Spinal cord (tissue), 10 donors: ENCODE data around the gene TMEM98. TPM values are rescaled to one million over a fixed set of nuclear protein-coding genes. Genes with fewer than 3 reads are reported as not detected.
A peak's percentile ranks its signal among the peaks of the same experiment; 100 is the strongest.
"Not testable (repeated sequence)": the region's sequence is repeated elsewhere in the genome, so short reads cannot be mapped to it uniquely, and the experiment has no call there.

Experiments used
- DNase-seq, 6 donors: peaks; one replicate each; pipeline versions ENCODE4 v3.0.0 to v3.0.0-alpha.2; 2013 to 2015; ENCODE audit warnings: low spot score in 6 of 6, low read depth in 4 of 6
- H3K27ac ChIP-seq: one replicate; pipeline ENCODE4 v1.5.1; 2013; ENCODE audit warnings: low read depth, low read length, control low read depth
- H3K27me3 ChIP-seq: one replicate; pipeline ENCODE4 v1.6.1; 2013; ENCODE audit warnings: low read length; ENCODE audit not compliant: control insufficient read depth, insufficient read depth
- H3K36me3 ChIP-seq: one replicate; pipeline ENCODE4 v1.6.1; 2013; ENCODE audit warnings: low read length; ENCODE audit not compliant: control insufficient read depth, insufficient read depth
- H3K4me1 ChIP-seq: one replicate; pipeline ENCODE4 v1.6.1; 2013; ENCODE audit warnings: low read length; ENCODE audit not compliant: control insufficient read depth, insufficient read depth
- H3K4me3 ChIP-seq: one replicate; pipeline ENCODE4 v1.5.1; 2013; ENCODE audit warnings: low read depth, low read length, control low read depth
- H3K9me3 ChIP-seq: one replicate; pipeline ENCODE4 v1.6.1; 2013; ENCODE audit warnings: low read length; ENCODE audit not compliant: control insufficient read depth, insufficient read depth
- WGBS: methylation state at CpG from one replicate; pipeline ENCODE4 v1.1.5; 2013; ENCODE audit warnings: missing lambda C conversion rate; ENCODE audit not compliant: insufficient coverage; 5-methylcytosine and 5-hydroxymethylcytosine counted together
- polyA plus RNA-seq, 2 donors: library from polyadenylated mRNA; unstranded; fragments of 120-200 nt; gene quantifications; one replicate each; pipeline ENCODE4 v1.2.1, GENCODE V29; 2013; ENCODE audit not compliant: insufficient read length in 2 of 2
- total RNA-seq, 2 donors: library from RNA; depleted of rRNA in 1 of 2; stranded (reverse); fragments of 120-200 nt in 1 of 2; fragments of >200 nt in 1 of 2; gene quantifications; one replicate each; pipeline versions ENCODE4 v1.2.3 to v1.2.4, GENCODE V29; 2013 to 2014
- donor health status: healthy.

TMEM98 gene
- total and polyA plus RNA-seq, 4 donors: 62.7 to 102 (median 79.4) TPM

DNA sequence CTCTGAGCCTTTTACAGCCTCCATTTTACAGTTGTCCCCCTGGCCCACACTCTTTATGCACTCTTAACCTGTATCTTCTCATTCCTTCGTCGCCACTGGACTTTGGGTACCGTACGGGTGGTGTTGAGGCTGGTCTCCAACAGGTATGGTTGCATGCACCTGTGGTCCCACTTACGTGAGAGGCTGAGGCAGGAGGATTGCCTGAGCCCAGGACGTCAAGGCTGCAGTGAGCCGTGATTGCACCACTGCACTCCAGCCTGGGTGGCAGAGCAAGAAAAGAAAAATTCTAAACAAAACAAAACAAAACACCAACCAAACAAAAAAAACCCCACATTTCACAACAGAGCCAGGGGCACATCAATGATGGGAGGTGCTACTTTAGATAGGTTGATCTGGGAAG is 14.4 kb upstream of the TMEM98 start:
- Histone ChIP-seq H3K27ac (no peak overlapping the region), H3K4me3 (no peak overlapping the region), H3K27me3 (no peaks in the 10 kb centered on the region), H3K36me3 (no peaks in the 10 kb centered on the region), H3K9me3 (no peaks in the 10 kb centered on the region), H3K4me1 (peaks cover 2% of the 10 kb centered on the region)
- 100% methylated on average over 1 of the region's 7 CpGs for WGBS
- DNase-seq: no peak

- peaks cover 2% of the 10 kb centered on the region for H3K4me1 ChIP-seq
- no peaks in the 10 kb centered on the region for H3K36me3 ChIP-seq
- no peaks in the 10 kb centered on the region for H3K9me3 ChIP-seq
- no peak overlapping the region for H3K27ac ChIP-seq
- 94% methylated on average over 3 of the region's 3 CpGs for WGBS
- H3K4me3 ChIP-seq: no peak overlapping the region
- no peaks in the 10 kb centered on the region for H3K27me3 ChIP-seq
- DNase-seq: no peak
These were observed 13.8 kb upstream of the TMEM98 start for GRCh38 chr17:32914181-32914580.

- H3K9me3 ChIP-seq: no peaks in the 10 kb centered on the region
- H3K36me3 ChIP-seq: no peaks in the 10 kb centered on the region
These were observed 12.7 kb upstream of the TMEM98 start for GRCh38 chr17:32915245-32915644.

DNA sequence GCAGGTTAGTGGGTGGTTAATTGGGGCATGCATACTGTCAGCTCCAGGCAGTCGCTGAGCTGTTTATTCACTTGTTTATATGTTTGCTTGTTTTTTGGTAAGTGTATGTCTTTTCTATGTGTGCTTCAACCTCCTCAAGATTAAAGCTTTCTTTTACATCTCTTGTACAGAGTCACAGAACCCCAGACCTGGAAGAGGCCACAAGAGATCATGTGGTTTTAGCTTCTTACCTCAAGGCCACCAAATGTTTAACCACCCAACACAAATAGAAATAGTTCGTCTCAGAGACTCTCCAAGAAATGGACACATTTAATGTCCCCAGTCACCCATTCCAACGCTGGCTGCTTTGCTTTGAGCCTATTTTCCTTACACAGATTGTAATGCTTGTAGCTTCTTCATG is 11.8 kb upstream of the TMEM98 start:
- H3K4me3 ChIP-seq: no peak overlapping the region
- whole genome bisulfite sequencing: 55% methylated on average over 2 of the region's 3 CpGs
- H3K27me3 ChIP-seq: no peaks in the 10 kb centered on the region
- no peaks in the 10 kb centered on the region for H3K36me3 ChIP-seq
- H3K4me1 ChIP-seq: peaks cover 2% of the 10 kb centered on the region
- peak in 1 of 6 donors; percentile 36 for DNase-seq
- H3K27ac ChIP-seq: no peak overlapping the region
- H3K9me3 ChIP-seq: no peaks in the 10 kb centered on the region

More at GRCh38 chr17:32915245-32915644, 12.7 kb upstream of the TMEM98 start:
- H3K27ac ChIP-seq: no peak overlapping the region
- no peak overlapping the region for H3K4me3 ChIP-seq
- no peaks in the 10 kb centered on the region for H3K27me3 ChIP-seq
- no peak for DNase-seq
- WGBS: 43% methylated on average over 1 of the region's 2 CpGs
- peaks cover 2% of the 10 kb centered on the region for H3K4me1 ChIP-seq

GRCh38 chr17:32917081-32917480 is 10.9 kb upstream of the TMEM98 start:
- Histone ChIP-seq H3K27me3 (no peaks in the 10 kb centered on the region), H3K4me1 (peaks cover 2% of the 10 kb centered on the region), H3K27ac (no peak overlapping the region), H3K9me3 (no peaks in the 10 kb centered on the region), H3K4me3 (no peak overlapping the region), H3K36me3 (no peaks in the 10 kb centered on the region)
- no peak for DNase-seq

- Histone ChIP-seq H3K4me1 (no peaks in the 10 kb centered on the region), H3K36me3 (no peaks in the 10 kb centered on the region), H3K9me3 (no peaks in the 10 kb centered on the region), H3K27me3 (no peaks in the 10 kb centered on the region), H3K27ac (no peak overlapping the region), H3K4me3 (no peak overlapping the region)
- WGBS: 57% methylated on average over 3 of the region's 5 CpGs
- no peak for DNase-seq
These were observed 10.1 kb upstream of the TMEM98 start for GRCh38 chr17:32917842-32918241.

GRCh38 chr17:32919876-32920275 is 8.1 kb upstream of the TMEM98 start:
- DNase-seq: not testable (repeated sequence)
- WGBS: 93% methylated on average over 3 of the region's 4 CpGs

DNA sequence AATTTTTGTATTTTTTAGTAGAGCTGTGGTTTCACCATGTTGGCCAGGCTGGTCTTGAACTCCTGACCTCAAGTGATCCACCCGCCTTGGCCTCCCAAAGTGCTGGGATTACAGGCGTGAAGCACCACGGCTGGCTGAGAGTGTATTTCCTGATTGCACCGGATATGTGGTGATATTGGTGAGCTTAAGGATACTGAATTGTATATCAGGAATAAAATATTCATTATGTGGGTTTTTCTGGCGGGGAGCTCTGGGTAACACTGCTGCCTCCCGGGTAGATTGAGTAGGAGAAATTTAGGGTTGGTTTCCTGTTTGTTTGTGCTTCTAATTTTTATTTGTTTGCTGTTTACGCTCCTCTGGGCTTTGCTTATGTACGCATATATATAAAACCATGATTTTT is 7.7 kb upstream of the TMEM98 start:
- no peak overlapping the region for H3K27ac ChIP-seq
- 86% methylated on average over 5 of the region's 8 CpGs for WGBS
- no peaks in the 10 kb centered on the region for H3K36me3 ChIP-seq
- H3K27me3 ChIP-seq: no peaks in the 10 kb centered on the region
- no peak overlapping the region for H3K4me3 ChIP-seq
- no peaks in the 10 kb centered on the region for H3K9me3 ChIP-seq
- no peaks in the 10 kb centered on the region for H3K4me1 ChIP-seq
- DNase-seq: no peak

More at GRCh38 chr17:32919876-32920275, 8.1 kb upstream of the TMEM98 start:
- not testable (repeated sequence) for H3K27me3 ChIP-seq, H3K9me3 ChIP-seq, H3K27ac ChIP-seq, H3K4me1 ChIP-seq, H3K36me3 ChIP-seq, H3K4me3 ChIP-seq

DNA sequence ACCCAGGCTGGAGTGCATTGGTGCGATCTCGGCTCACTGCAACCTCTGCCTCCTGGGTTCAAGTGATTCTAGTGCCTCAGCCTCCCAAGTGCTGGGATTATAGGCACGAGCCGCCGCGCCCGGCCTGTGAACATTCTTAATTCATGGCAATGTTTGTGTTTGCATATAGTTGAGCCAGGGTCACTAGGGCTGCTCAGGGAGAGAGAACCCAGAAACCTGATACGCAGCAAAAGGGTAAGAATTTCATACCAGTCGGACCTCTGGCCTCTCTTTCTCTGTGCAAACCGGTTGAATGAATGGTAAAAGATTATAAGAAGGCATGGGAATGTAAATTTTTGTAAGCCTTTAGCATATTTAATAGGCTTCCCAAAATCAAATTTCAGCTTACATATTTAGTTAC is 6.9 kb upstream of the TMEM98 start:
- Histone ChIP-seq H3K36me3 (no peaks in the 10 kb centered on the region), H3K4me1 (no peaks in the 10 kb centered on the region)
- 89% methylated on average over 8 of the region's 10 CpGs for WGBS

GRCh38 chr17:32923905-32924304 is 4.0 kb upstream of the TMEM98 start:
- not testable (repeated sequence) for H3K27me3 ChIP-seq, H3K4me3 ChIP-seq, H3K27ac ChIP-seq, H3K36me3 ChIP-seq, H3K9me3 ChIP-seq, H3K4me1 ChIP-seq, DNase-seq
- WGBS: 75% methylated on average over 2 of the region's 3 CpGs

More for the DNA sequence above, 6.9 kb upstream of the TMEM98 start:
- no peaks in the 10 kb centered on the region for H3K9me3 ChIP-seq
- no peak for DNase-seq
- no peak overlapping the region for H3K27ac ChIP-seq
- no peak overlapping the region for H3K4me3 ChIP-seq
- no peaks in the 10 kb centered on the region for H3K27me3 ChIP-seq
